Right lobe of liver (tissue), 4 donors: ENCODE data around the gene GRIK2.

Source experiments
- CTCF ChIP-seq, 4 donors: fragments of 200-600 bp in 3 of 4; fragments of 450-650 bp in 1 of 4; IDR thresholded peaks; one replicate each; pipeline versions ENCODE4 v1.5.1 to v1.8.0; 2016 to 2022; ENCODE audit warnings: antibody characterized with exemption in 4 of 4, mild to moderate bottlenecking in 2 of 4
- POLR2A ChIP-seq: fragments of 450-650 bp; IDR thresholded peaks from one replicate; pipeline ENCODE4 v1.6.1; 2017; ENCODE audit warnings: antibody characterized with exemption, mild to moderate bottlenecking
- donor health status: DM: no; HTN: no; CAD: no.
- donor health status: DM: no; HTN: no; CAD: no.
- donor health status: DM: no; HTN: yes; CAD: no.

GRCh38 chr6:101392586-101393230 is 800 bp upstream of the GRIK2 start:
- TF ChIP-seq CTCF (IDR thresholded peaks at IDR 0.05) (no peak), POLR2A (no peak)
